GM23338 (cell line): ENCODE measurements around the gene IL6R. TPM values are rescaled to one million over a fixed set of nuclear protein-coding genes. Genes with fewer than 3 reads are reported as not detected.

Experiments used
- ATAC-seq: fragments of 200-7000 bp; cut with Tn5 transposase; 3 replicates; pipeline ENCODE4 v1.9.1; 2020
- DNase-seq: peaks from one replicate; pipeline ENCODE4 v3.0.0-alpha.2; 2015; ENCODE audit warnings: low spot score
- H2AFZ ChIP-seq: fragments of 200-600 bp; sonication (generic); 2 replicates; pipeline ENCODE4 v1.8.0; 2016; ENCODE audit warnings: antibody characterized with exemption, mild to moderate bottlenecking, moderate library complexity
- H3F3A ChIP-seq: fragments of 200-600 bp; sonication (generic); replicated peaks from 2 replicates; pipeline ENCODE4 v1.8.0; 2017; ENCODE audit warnings: antibody characterized with exemption, mixed run types, low read depth
- H3K27ac ChIP-seq: fragments of 200-600 bp; sonication (generic); 2 replicates; pipeline ENCODE4 v1.6.1; 2016; ENCODE audit warnings: low read depth
- H3K27me3 ChIP-seq: fragments of 200-600 bp; sonication (generic); 2 replicates; pipeline ENCODE4 v1.8.0; 2016; ENCODE audit warnings: mild to moderate bottlenecking, mixed run types, moderate library complexity; ENCODE audit not compliant: insufficient read depth
- H3K36me3 ChIP-seq: fragments of 200-600 bp; sonication (generic); 2 replicates; pipeline ENCODE4 v1.8.0; 2016; ENCODE audit warnings: mild to moderate bottlenecking; ENCODE audit not compliant: insufficient read depth
- H3K4me1 ChIP-seq: fragments of 200-600 bp; sonication (generic); 2 replicates; pipeline ENCODE4 v1.8.0; 2016; ENCODE audit warnings: mild to moderate bottlenecking, moderate library complexity; ENCODE audit not compliant: insufficient read depth
- H3K4me2 ChIP-seq: fragments of 200-600 bp; sonication (generic); 2 replicates; pipeline ENCODE4 v1.7.1; 2017; ENCODE audit warnings: mixed run types
- H3K4me3 ChIP-seq: fragments of 200-600 bp; sonication (generic); 2 replicates; pipeline ENCODE4 v1.6.1; 2016; ENCODE audit warnings: mixed run types
- H3K79me2 ChIP-seq: fragments of 200-600 bp; sonication (generic); replicated peaks from 2 replicates; pipeline ENCODE4 v1.8.0; 2017; ENCODE audit warnings: mild to moderate bottlenecking; ENCODE audit not compliant: insufficient read depth
- H3K9me2 ChIP-seq: fragments of 200-600 bp; sonication (generic); 2 replicates; pipeline ENCODE4 v1.8.0; 2017; ENCODE audit not compliant: insufficient read depth
- H4K20me1 ChIP-seq: fragments of 200-600 bp; sonication (generic); replicated peaks from 2 replicates; pipeline ENCODE4 v1.8.0; 2017; ENCODE audit warnings: mild to moderate bottlenecking; ENCODE audit not compliant: insufficient read depth
- H3K27ac Mint-ChIP-seq: 2 replicates; pipeline ENCODE4 v1.8.0; 2020; ENCODE audit warnings: inconsistent platforms, mild to moderate bottlenecking, moderate library complexity, mixed read lengths
- H3K27me3 Mint-ChIP-seq: 3 replicates; pipeline ENCODE4 v1.8.0; 2022; ENCODE audit warnings: low read depth, mild to moderate bottlenecking, moderate library complexity, mixed read lengths, inconsistent platforms; ENCODE audit not compliant: insufficient read depth, poor library complexity
- H3K36me3 Mint-ChIP-seq: 3 replicates; pipeline ENCODE4 v1.8.0; 2021; ENCODE audit warnings: low read depth, mild to moderate bottlenecking, inconsistent platforms, moderate library complexity, mixed read lengths
- H3K4me1 Mint-ChIP-seq: 3 replicates; pipeline ENCODE4 v1.8.0; 2020; ENCODE audit warnings: mild to moderate bottlenecking, inconsistent platforms, mixed read lengths
- H3K4me3 Mint-ChIP-seq: 3 replicates; pipeline ENCODE4 v1.8.0; 2021; ENCODE audit warnings: moderate library complexity, mild to moderate bottlenecking, inconsistent platforms, mixed read lengths
- H3K9me3 Mint-ChIP-seq: 3 replicates; pipeline ENCODE4 v1.8.0; 2020; ENCODE audit warnings: moderate library complexity, mild to moderate bottlenecking, inconsistent platforms, mixed read lengths
- CREB1 ChIP-seq: fragments of 250-450 bp; sonication (Bioruptor Pico); IDR thresholded peaks from 2 replicates; pipeline ENCODE4 v1.5.0; 2020; ENCODE audit warnings: low read depth, mild to moderate bottlenecking, moderate library complexity
- CTCF ChIP-seq, 2 experiments: fragments of 200-600 bp in 1 of 2; sonication (generic) in 1 of 2; conservative IDR thresholded peaks; 2 replicates each; pipeline versions ENCODE4 v1.5.1 to v1.6.1; 2016 to 2017; ENCODE audit warnings: antibody characterized with exemption in 2 of 2, low read depth in 2 of 2, mild to moderate bottlenecking in 2 of 2, moderate library complexity in 1 of 2
- EZH2 ChIP-seq: fragments of 200-600 bp; sonication (generic); IDR thresholded peaks from one replicate; pipeline ENCODE4 v1.8.0; 2017; ENCODE audit warnings: antibody characterized with exemption, mild to moderate bottlenecking, low read depth; ENCODE audit not compliant: unreplicated experiment
- EZH2phosphoT487 ChIP-seq: fragments of 200-600 bp; sonication (generic); IDR thresholded peaks from one replicate; pipeline ENCODE4 v1.8.1; 2018; ENCODE audit warnings: antibody characterized with exemption; ENCODE audit not compliant: unreplicated experiment
- JUNB ChIP-seq: IDR thresholded peaks from one replicate; pipeline ENCODE4 v1.6.1; 2016; ENCODE audit warnings: antibody characterized with exemption; ENCODE audit not compliant: unreplicated experiment
- NANOG ChIP-seq: IDR thresholded peaks from 2 replicates; pipeline ENCODE4 v1.6.1; 2016; ENCODE audit warnings: antibody characterized with exemption, borderline replicate concordance
- POLR2AphosphoS5 ChIP-seq: IDR thresholded peaks from 2 replicates; pipeline ENCODE4 v1.6.1; 2016; ENCODE audit warnings: antibody characterized with exemption, low read depth
- REST ChIP-seq: IDR thresholded peaks from one replicate; pipeline ENCODE4 v1.6.1; 2018; ENCODE audit warnings: antibody characterized with exemption; ENCODE audit not compliant: unreplicated experiment
- STAT1 ChIP-seq: IDR thresholded peaks from one replicate; pipeline ENCODE4 v1.6.1; 2016; ENCODE audit warnings: antibody characterized with exemption; ENCODE audit not compliant: unreplicated experiment
- ZNF114 ChIP-seq: fragments of 250-450 bp; sonication (Bioruptor Pico); IDR thresholded peaks from 2 replicates; pipeline ENCODE4 v1.5.0; 2020; ENCODE audit warnings: mild to moderate bottlenecking, moderate library complexity
- ZNF331 ChIP-seq: fragments of 250-450 bp; sonication (Bioruptor Pico); IDR thresholded peaks from 2 replicates; pipeline ENCODE4 v1.5.0; 2020; ENCODE audit warnings: low read depth, mild to moderate bottlenecking, moderate library complexity
- ZNF462 ChIP-seq: fragments of 250-450 bp; sonication (Bioruptor Pico); IDR thresholded peaks from 2 replicates; pipeline ENCODE4 v1.5.0; 2020; ENCODE audit warnings: mild to moderate bottlenecking, moderate library complexity
- polyA plus RNA-seq: library from polyadenylated mRNA; unstranded; fragments of >200 nt; fragmentation: Nextera tagmentation; extraction: Ambion mirVana; gene quantifications from 2 replicates; pipeline ENCODE4 v1.2.1, GENCODE V29; 2016
- total RNA-seq: library from RNA; depleted of rRNA; stranded (reverse); fragments of >200 nt; shearing (Covaris generic); gene quantifications from 2 replicates; pipeline ENCODE4 v1.2.3, GENCODE V29; 2014

IL6R gene
- total and polyA plus RNA-seq, 2 experiments from 2014 or later, result 1.0 to 13.8 TPM

GRCh38 chr1:154453574-154454352, 48.6 kb downstream of the IL6R start:
- Histone ChIP-seq H3K9me2 (no peaks in the 10 kb centered on the region), H3K79me2 (no peaks in the 10 kb centered on the region), H3K27me3 (no peaks in the 10 kb centered on the region), H3F3A (no peaks in the 10 kb centered on the region), H3K4me1 (no peaks in the 10 kb centered on the region), H3K27ac (no peak overlapping the region), H3K4me2 (no peak overlapping the region), H3K4me3 (no peak overlapping the region), H4K20me1 (no peaks in the 10 kb centered on the region), H3K36me3 (no peaks in the 10 kb centered on the region), H2AFZ (no peak overlapping the region)
- DNase-seq, result no peak
- no peaks in the 10 kb centered on the region; the same call in 1 of the 3 replicates for H3K9me3 Mint-ChIP-seq
- peaks cover 4% of the 10 kb centered on the region for H3K27me3 Mint-ChIP-seq
- H3K27ac Mint-ChIP-seq, result no peak overlapping the region
- H3K4me3 Mint-ChIP-seq, result no peak overlapping the region
- no peak for ATAC-seq
- TF ChIP-seq POLR2AphosphoS5 (no peak), NANOG (no peak), ZNF462 (CRISPR knock-in tag) (no peak), ZNF114 (CRISPR knock-in tag) (no peak), CREB1 (no peak), ZNF331 (no peak), STAT1 (no peak), CTCF (conservative IDR thresholded peaks at IDR 0.05; ENCODE audit: low read depth in 2 of 2) (no peak), REST (no peak), JUNB (no peak), EZH2phosphoT487 (no peak), EZH2 (no peak)
- no peaks in the 10 kb centered on the region for H3K4me1 Mint-ChIP-seq
- no peaks in the 10 kb centered on the region for H3K36me3 Mint-ChIP-seq
